ENCODE measurements around the gene EVA1C. TPM values are rescaled to one million over a fixed set of nuclear protein-coding genes. Genes with fewer than 3 reads are reported as not detected.

The EVA1C gene
- total RNA-seq, 1 donor from 2014 or later: 0.38 TPM

DNA sequence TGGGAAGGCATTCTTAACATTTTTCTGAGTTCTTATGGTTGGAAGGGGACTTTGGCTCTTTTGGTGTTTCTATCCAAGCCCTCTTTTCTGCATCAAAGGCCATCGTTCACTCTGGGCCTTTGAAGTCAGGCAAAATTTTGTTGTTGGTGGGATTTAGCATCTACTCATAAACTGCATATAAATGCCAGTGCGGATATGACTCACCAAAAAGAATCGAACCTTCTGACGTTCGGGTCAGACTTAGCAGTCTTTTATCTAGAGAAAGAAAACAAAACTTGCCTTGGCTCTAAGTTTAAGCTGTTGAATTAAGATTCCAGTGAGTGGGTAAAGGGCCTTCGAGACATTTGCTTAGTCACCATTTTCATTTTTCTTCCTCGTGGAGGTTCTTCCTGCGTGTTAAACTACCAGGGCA is 51.4 kb downstream of the EVA1C start:
- no peaks in the 10 kb centered on the region for H3K4me1 Mint-ChIP-seq
- DNase-seq: no peak
- H3K27me3 Mint-ChIP-seq: peaks cover 2% of the 10 kb centered on the region
- H3K4me3 Mint-ChIP-seq: no peak overlapping the region
- no peaks in the 10 kb centered on the region for H3K36me3 Mint-ChIP-seq (ENCODE audit: low read depth)
- no peak for ATAC-seq (ENCODE audit: low read depth)
- ChIA-PET CTCF (no interaction called here), POLR2A (no interaction called here)
- H3K9me3 Mint-ChIP-seq: no peaks in the 10 kb centered on the region
- intact Hi-C loops (cut with micrococcal nuclease): no loop called here
- TF ChIP-seq, protein P1, sequence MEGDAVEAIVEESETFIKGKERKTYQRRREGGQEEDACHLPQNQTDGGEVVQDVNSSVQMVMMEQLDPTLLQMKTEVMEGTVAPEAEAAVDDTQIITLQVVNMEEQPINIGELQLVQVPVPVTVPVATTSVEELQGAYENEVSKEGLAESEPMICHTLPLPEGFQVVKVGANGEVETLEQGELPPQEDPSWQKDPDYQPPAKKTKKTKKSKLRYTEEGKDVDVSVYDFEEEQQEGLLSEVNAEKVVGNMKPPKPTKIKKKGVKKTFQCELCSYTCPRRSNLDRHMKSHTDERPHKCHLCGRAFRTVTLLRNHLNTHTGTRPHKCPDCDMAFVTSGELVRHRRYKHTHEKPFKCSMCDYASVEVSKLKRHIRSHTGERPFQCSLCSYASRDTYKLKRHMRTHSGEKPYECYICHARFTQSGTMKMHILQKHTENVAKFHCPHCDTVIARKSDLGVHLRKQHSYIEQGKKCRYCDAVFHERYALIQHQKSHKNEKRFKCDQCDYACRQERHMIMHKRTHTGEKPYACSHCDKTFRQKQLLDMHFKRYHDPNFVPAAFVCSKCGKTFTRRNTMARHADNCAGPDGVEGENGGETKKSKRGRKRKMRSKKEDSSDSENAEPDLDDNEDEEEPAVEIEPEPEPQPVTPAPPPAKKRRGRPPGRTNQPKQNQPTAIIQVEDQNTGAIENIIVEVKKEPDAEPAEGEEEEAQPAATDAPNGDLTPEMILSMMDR (IDR thresholded peaks at IDR 0.05): no peak
- no peak overlapping the region for H3K27ac Mint-ChIP-seq

GRCh38 chr21:32467291-32467690 is 54.8 kb downstream of the EVA1C start:
- Mint-ChIP-seq H3K36me3 (ENCODE audit: low read depth) (no peaks in the 10 kb centered on the region), H3K4me3 (no peak overlapping the region), H3K9me3 (no peaks in the 10 kb centered on the region), H3K27me3 (no peaks in the 10 kb centered on the region), H3K4me1 (no peaks in the 10 kb centered on the region), H3K27ac (no peak overlapping the region)
- CTCF ChIA-PET: no interaction called here
- DNase-seq: no peak
- ATAC-seq (ENCODE audit: low read depth): no peak
- intact Hi-C loops (cut with micrococcal nuclease): no loop called here
- TF ChIP-seq, protein P1 (IDR thresholded peaks at IDR 0.05): no peak
- POLR2A ChIA-PET: no interaction called here

- H3K27me3 Mint-ChIP-seq: no peaks in the 10 kb centered on the region
- H3K27ac Mint-ChIP-seq: no peak overlapping the region
- H3K36me3 Mint-ChIP-seq (ENCODE audit: low read depth): no peaks in the 10 kb centered on the region
- intact Hi-C loops (cut with micrococcal nuclease): no loop called here
- TF ChIP-seq, protein P1 (IDR thresholded peaks at IDR 0.05): no peak
- no peak for DNase-seq
- ATAC-seq (ENCODE audit: low read depth): no peak
- ChIA-PET CTCF (no interaction called here), POLR2A (no interaction called here)
- no peak overlapping the region for H3K4me3 Mint-ChIP-seq
- H3K9me3 Mint-ChIP-seq: no peaks in the 10 kb centered on the region
- H3K4me1 Mint-ChIP-seq: no peaks in the 10 kb centered on the region
These were observed 56.2 kb downstream of the EVA1C start for GRCh38 chr21:32468681-32469111.

GRCh38 chr21:32469628-32470027 is 57.1 kb downstream of the EVA1C start:
- Mint-ChIP-seq H3K9me3 (no peaks in the 10 kb centered on the region), H3K27ac (no peak overlapping the region), H3K36me3 (ENCODE audit: low read depth) (no peaks in the 10 kb centered on the region), H3K27me3 (no peaks in the 10 kb centered on the region), H3K4me3 (no peak overlapping the region), H3K4me1 (no peaks in the 10 kb centered on the region)
- ATAC-seq (ENCODE audit: low read depth) (no peak), DNase-seq (no peak)
- TF ChIP-seq, protein P1 (IDR thresholded peaks at IDR 0.05): no peak
- ChIA-PET CTCF (no interaction called here), POLR2A (no interaction called here)
- intact Hi-C loops (cut with micrococcal nuclease): no loop called here

DNA sequence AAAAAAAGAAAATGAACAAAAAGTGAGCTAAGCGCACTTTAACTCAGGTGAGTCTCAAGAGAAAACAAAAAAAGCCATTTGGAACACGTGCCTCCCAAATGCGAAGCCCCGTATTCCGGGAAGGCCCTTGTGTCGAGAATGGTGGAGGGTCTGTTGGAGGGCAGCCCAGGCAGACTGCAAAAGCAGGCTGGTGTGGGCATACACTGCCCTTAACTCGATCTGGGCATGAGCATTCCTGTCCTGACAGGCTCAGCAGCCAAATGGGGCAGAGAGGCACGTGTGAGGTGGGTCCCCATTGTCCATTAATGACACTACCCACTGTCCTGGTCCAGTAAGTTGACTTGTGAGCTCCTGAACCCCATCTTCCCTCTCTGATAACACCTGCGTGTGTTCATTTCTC is 57.7 kb downstream of the EVA1C start:
- CTCF ChIA-PET: no interaction called here
- POLR2A ChIA-PET: no interaction called here
- no peaks in the 10 kb centered on the region for H3K27me3 Mint-ChIP-seq

More for the DNA sequence above, 57.7 kb downstream of the EVA1C start:
- no peak overlapping the region for H3K4me3 Mint-ChIP-seq
- DNase-seq (no peak), ATAC-seq (ENCODE audit: low read depth) (no peak)
- H3K9me3 Mint-ChIP-seq: no peaks in the 10 kb centered on the region
- no peak overlapping the region for H3K27ac Mint-ChIP-seq
- no peaks in the 10 kb centered on the region for H3K4me1 Mint-ChIP-seq
- TF ChIP-seq, protein P1 (IDR thresholded peaks at IDR 0.05): no peak
- H3K36me3 Mint-ChIP-seq (ENCODE audit: low read depth): no peaks in the 10 kb centered on the region
- intact Hi-C loops (cut with micrococcal nuclease): no loop called here
